HepG2 (cell line): ENCODE measurements around the gene MRPL54.

Source experiments
- CENPBD1 ChIP-seq: sonication (generic); formaldehyde crosslinking; IDR thresholded peaks from 2 replicates; pipeline ENCODE4 v1.8.0; 2022; ENCODE audit warnings: missing genetic modification reagents, low read depth, mild to moderate bottlenecking, borderline replicate concordance
- EZH2 ChIP-seq: conservative IDR thresholded peaks from 2 replicates; pipeline ENCODE4 v1.6.1; 2012; ENCODE audit warnings: mild to moderate bottlenecking, low read depth, low read length, moderate library complexity
- JUN ChIP-seq: sonication (generic); formaldehyde crosslinking; IDR thresholded peaks from 2 replicates; pipeline ENCODE4 v1.4.0; 2020; ENCODE audit warnings: mild to moderate bottlenecking, missing genetic modification reagents
- SKI ChIP-seq: fragments of 450-650 bp; IDR thresholded peaks from one replicate; pipeline ENCODE4 v1.6.1; 2018; ENCODE audit warnings: mild to moderate bottlenecking; ENCODE audit not compliant: partially characterized antibody
- TAF1 ChIP-seq: sonication (generic); formaldehyde crosslinking; IDR thresholded peaks from 2 replicates; pipeline ENCODE4 v1.4.0; 2020; ENCODE audit warnings: missing genetic modification reagents
- ZSCAN9 ChIP-seq: IDR thresholded peaks from 2 replicates; pipeline ENCODE4 v1.6.1; 2016; ENCODE audit warnings: borderline replicate concordance

DNA sequence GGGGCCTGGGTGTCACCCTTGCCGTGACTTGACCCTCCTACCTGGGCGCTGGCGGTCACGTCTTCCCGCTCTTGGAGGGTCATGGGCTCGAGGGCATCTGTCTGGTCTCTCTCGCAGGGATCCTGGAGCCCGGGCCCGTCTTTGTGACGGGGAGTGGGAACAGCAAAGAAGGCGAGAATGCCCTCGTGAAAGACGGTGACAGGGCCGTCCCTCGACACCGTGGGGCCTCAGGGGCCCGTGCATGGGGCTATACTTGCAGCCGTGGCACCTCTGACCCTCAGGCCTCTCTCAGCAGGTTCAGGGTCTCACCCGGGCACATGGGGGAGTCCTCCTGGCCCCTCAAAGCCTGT lies 44.6 kb downstream of the MRPL54 start:
- TF ChIP-seq EZH2 (no peak), ZSCAN9 (CRISPR knock-in tag) (no peak), TAF1 (no peak), CENPBD1 (CRISPR knock-in tag) (no peak), JUN (CRISPR knock-in tag) (no peak), SKI (no peak)
